ENCODE results near the gene C1orf174. TPM values are rescaled to one million over a fixed set of nuclear protein-coding genes. Genes with fewer than 3 reads are reported as not detected.
A peak's percentile ranks its signal among the peaks of the same experiment; 100 is the strongest.

Gene C1orf174
- total and polyA plus RNA-seq, 8 donors, result 6.7 to 11.6 (median 9.2) TPM

GRCh38 chr1:3900969-3901529, 977 bp upstream of the C1orf174 start:
- Histone ChIP-seq H3K36me3 (no peaks in the 10 kb centered on the region), H3K4me1 (peaks cover 0 to 6% (median 0%) of the 10 kb centered on the region in 3 donors), H3K9me3 (no peaks in the 10 kb centered on the region), H3K27ac (peak overlapping the region; percentile 92 to 98 (median 96)), H3K27me3 (no peaks in the 10 kb centered on the region), H3K4me3 (peak overlapping the region; percentile 77 to 93 (median 88))
- 0 to 1% methylated on average over 50 to 51 of the region's 51 CpGs for WGBS, 2 donors
- intact Hi-C loops (cut with DNase I), result no loop called here
- DNase-seq, result peak; percentile 97 to 99 (median 98)
- peak; percentile 98 for FAIRE-seq
- peak; percentile 86 to 93 (median 86) for ATAC-seq
- no peak for TF ChIP-seq CTCF (IDR thresholded peaks at IDR 0.05)

GRCh38 chr1:3899754-3900149, 320 bp downstream of the C1orf174 start:
- peak overlapping the region; percentile 77 to 92 (median 86) for H3K4me3 ChIP-seq
- H3K36me3 ChIP-seq, result no peaks in the 10 kb centered on the region
- peak overlapping the region; percentile 92 to 98 (median 96) for H3K27ac ChIP-seq
- DNase-seq, result no peak
- intact Hi-C loops (cut with DNase I), result no loop called here
- FAIRE-seq, result no peak
- H3K9me3 ChIP-seq, result no peaks in the 10 kb centered on the region
- WGBS, 2 donors, result 1 to 2% methylated on average over 24 to 26 of the region's 26 CpGs
- no peak for TF ChIP-seq CTCF (IDR thresholded peaks at IDR 0.05)
- H3K4me1 ChIP-seq, result peaks cover 0 to 6% (median 0%) of the 10 kb centered on the region in 3 donors
- no peak for ATAC-seq
- H3K27me3 ChIP-seq, result no peaks in the 10 kb centered on the region

GRCh38 chr1:3898994-3899753, 898 bp downstream of the C1orf174 start:
- Histone ChIP-seq H3K9me3 (no peaks in the 10 kb centered on the region), H3K27me3 (no peaks in the 10 kb centered on the region), H3K4me3 (peak overlapping the region; percentile 77 to 92 (median 86)), H3K27ac (peak overlapping the region; percentile 92 to 98 (median 96)), H3K36me3 (no peaks in the 10 kb centered on the region), H3K4me1 (peaks cover 0 to 6% (median 0%) of the 10 kb centered on the region in 3 donors)
- FAIRE-seq (no peak), DNase-seq (no peak), ATAC-seq (no peak)
- intact Hi-C loops (cut with DNase I), result no loop called here
- TF ChIP-seq CTCF (IDR thresholded peaks at IDR 0.05), result no peak
- 41 to 44% methylated on average over 10 of the region's 10 CpGs for WGBS, 2 donors

GRCh38 chr1:3898475-3898735, 1.7 kb downstream of the C1orf174 start:
- Histone ChIP-seq H3K27me3 (no peaks in the 10 kb centered on the region), H3K9me3 (no peaks in the 10 kb centered on the region), H3K36me3 (no peaks in the 10 kb centered on the region), H3K27ac (no peak overlapping the region), H3K4me1 (peaks cover 0 to 6% (median 0%) of the 10 kb centered on the region in 3 donors), H3K4me3 (no peak overlapping the region)
- no peak for TF ChIP-seq CTCF (IDR thresholded peaks at IDR 0.05)
- DNase-seq, result no peak
- no peak for ATAC-seq
- no peak for FAIRE-seq
- intact Hi-C loops (cut with DNase I), result no loop called here

GRCh38 chr1:3896396-3897000, 3.6 kb downstream of the C1orf174 start:
- intact Hi-C loops (cut with DNase I), result no loop called here
- DNase-seq (no peak), ATAC-seq (no peak), FAIRE-seq (no peak)
- WGBS, 2 donors, result 94 to 98% methylated on average over 7 of the region's 7 CpGs
- Histone ChIP-seq H3K4me1 (peaks cover 0 to 6% (median 0%) of the 10 kb centered on the region in 3 donors), H3K27me3 (no peaks in the 10 kb centered on the region), H3K27ac (no peak overlapping the region), H3K4me3 (no peak overlapping the region), H3K9me3 (no peaks in the 10 kb centered on the region), H3K36me3 (peaks cover 0 to under 1% (median 0%) of the 10 kb centered on the region in 3 donors)
- TF ChIP-seq CTCF (IDR thresholded peaks at IDR 0.05), result no peak

All from pancreas (tissue), 10 donors.